OCI-LY1 (cell line): ENCODE data around the gene CCL2.

Source experiments
- H2AFZ ChIP-seq: fragments of 200-600 bp; sonication (generic), shearing (Covaris generic); 2 replicates; pipeline ENCODE4 v1.6.0; 2014; ENCODE audit warnings: antibody characterized with exemption, mild to moderate bottlenecking, low read length
- H3F3A ChIP-seq: fragments of 200-600 bp; sonication (generic), shearing (Covaris generic); 2 replicates; pipeline ENCODE4 v1.6.0; 2014; ENCODE audit warnings: mild to moderate bottlenecking, antibody characterized with exemption, low read length, moderate library complexity; ENCODE audit not compliant: insufficient read depth
- H3K27ac ChIP-seq: fragments of 200-600 bp; sonication (generic); 2 replicates; pipeline ENCODE4 v1.5.1; 2014; ENCODE audit warnings: low read length, mixed run types, mild to moderate bottlenecking, low read depth; ENCODE audit not compliant: poor library complexity, severe bottlenecking
- H3K27me3 ChIP-seq: fragments of 200-600 bp; sonication (generic); 2 replicates; pipeline ENCODE4 v1.6.0; 2014; ENCODE audit warnings: antibody characterized with exemption, mild to moderate bottlenecking, low read length, moderate library complexity; ENCODE audit not compliant: insufficient read depth
- H3K36me3 ChIP-seq: fragments of 200-600 bp; sonication (generic); 2 replicates; pipeline ENCODE4 v1.6.1; 2014; ENCODE audit warnings: mild to moderate bottlenecking, antibody characterized with exemption, low read length, moderate library complexity, mixed read lengths; ENCODE audit not compliant: insufficient read depth
- H3K4me1 ChIP-seq: fragments of 200-600 bp; sonication (generic); 2 replicates; pipeline ENCODE4 v1.5.1; 2014; ENCODE audit warnings: mild to moderate bottlenecking, low read length, moderate library complexity; ENCODE audit not compliant: insufficient read depth, severe bottlenecking
- H3K4me2 ChIP-seq: fragments of 200-600 bp; sonication (generic), shearing (Covaris generic); 2 replicates; pipeline ENCODE4 v1.6.1; 2014; ENCODE audit warnings: low read length
- H3K4me3 ChIP-seq: fragments of 200-600 bp; sonication (generic); 2 replicates; pipeline ENCODE4 v1.5.1; 2014; ENCODE audit warnings: low read length, low read depth, mild to moderate bottlenecking, mixed read lengths; ENCODE audit not compliant: poor library complexity, severe bottlenecking
- H3K79me2 ChIP-seq: fragments of 200-600 bp; shearing (Covaris generic); 2 replicates; pipeline ENCODE4 v1.6.1; 2016; ENCODE audit warnings: mixed run types, low read length, mixed read lengths; ENCODE audit not compliant: insufficient read depth
- H3K9ac ChIP-seq: fragments of 200-600 bp; sonication (generic), shearing (Covaris generic); 2 replicates; pipeline ENCODE4 v1.6.1; 2014; ENCODE audit warnings: mild to moderate bottlenecking, low read length, mixed read lengths
- H3K9me2 ChIP-seq: fragments of 200-600 bp; sonication (generic), shearing (Covaris generic); 2 replicates; pipeline ENCODE4 v1.6.1; 2014; ENCODE audit warnings: low read depth, mild to moderate bottlenecking, low read length, mixed read lengths
- H3K9me3 ChIP-seq: fragments of 200-600 bp; shearing (Covaris generic); 2 replicates; pipeline ENCODE4 v1.6.1; 2014; ENCODE audit warnings: low read length, mixed read lengths
- H4K20me1 ChIP-seq: fragments of 200-600 bp; sonication (generic), shearing (Covaris generic); 2 replicates; pipeline ENCODE4 v1.6.0; 2016; ENCODE audit warnings: mild to moderate bottlenecking, low read length; ENCODE audit not compliant: insufficient read depth
- EZH2 ChIP-seq: fragments of 200-600 bp; sonication (generic), shearing (Covaris generic); IDR thresholded peaks from 2 replicates; pipeline ENCODE4 v1.8.0; 2017; ENCODE audit warnings: borderline replicate concordance, mixed run types, mild to moderate bottlenecking, antibody characterized with exemption, low read length, moderate library complexity, mixed read lengths
- TF ChIP-seq, protein P1 (sequence below): fragments of 200-600 bp; sonication (generic), shearing (Covaris generic); IDR thresholded peaks from 2 replicates; pipeline ENCODE4 v1.5.1; 2017; ENCODE audit warnings: mild to moderate bottlenecking, antibody characterized with exemption, low read length, moderate library complexity, mixed read lengths

CCL2 gene

DNA sequence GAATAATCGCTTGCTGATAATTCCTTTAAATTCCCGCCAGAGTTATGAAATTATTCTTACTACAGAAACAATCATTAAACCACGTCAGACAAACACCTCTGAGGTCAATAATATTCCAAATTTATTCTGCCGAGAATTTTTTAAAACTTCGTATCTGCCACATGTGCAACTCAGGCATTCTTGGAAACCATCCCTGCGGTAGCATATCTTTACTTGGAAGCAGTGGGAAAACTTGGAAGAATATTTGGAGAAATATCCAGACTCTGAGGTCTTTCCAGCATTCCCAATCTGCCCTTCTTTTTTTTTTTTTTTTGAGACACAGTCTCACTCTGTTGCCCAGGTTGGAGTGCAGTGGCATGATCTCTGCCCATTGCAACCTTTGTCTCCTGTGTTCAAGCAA lies 28.5 kb downstream of the CCL2 start:
- Histone ChIP-seq H3K36me3 (no peaks in the 10 kb centered on the region), H3K4me2 (no peak overlapping the region), H3K4me1 (no peaks in the 10 kb centered on the region), H2AFZ (no peak overlapping the region), H3K9me2 (no peaks in the 10 kb centered on the region), H3K4me3 (no peak overlapping the region), H4K20me1 (no peaks in the 10 kb centered on the region), H3F3A (no peaks in the 10 kb centered on the region), H3K9me3 (no peaks in the 10 kb centered on the region), H3K9ac (no peak overlapping the region), H3K27me3 (no peaks in the 10 kb centered on the region), H3K27ac (no peak overlapping the region), H3K79me2 (no peaks in the 10 kb centered on the region)
- TF ChIP-seq EZH2: no peak
- TF ChIP-seq, protein P1, sequence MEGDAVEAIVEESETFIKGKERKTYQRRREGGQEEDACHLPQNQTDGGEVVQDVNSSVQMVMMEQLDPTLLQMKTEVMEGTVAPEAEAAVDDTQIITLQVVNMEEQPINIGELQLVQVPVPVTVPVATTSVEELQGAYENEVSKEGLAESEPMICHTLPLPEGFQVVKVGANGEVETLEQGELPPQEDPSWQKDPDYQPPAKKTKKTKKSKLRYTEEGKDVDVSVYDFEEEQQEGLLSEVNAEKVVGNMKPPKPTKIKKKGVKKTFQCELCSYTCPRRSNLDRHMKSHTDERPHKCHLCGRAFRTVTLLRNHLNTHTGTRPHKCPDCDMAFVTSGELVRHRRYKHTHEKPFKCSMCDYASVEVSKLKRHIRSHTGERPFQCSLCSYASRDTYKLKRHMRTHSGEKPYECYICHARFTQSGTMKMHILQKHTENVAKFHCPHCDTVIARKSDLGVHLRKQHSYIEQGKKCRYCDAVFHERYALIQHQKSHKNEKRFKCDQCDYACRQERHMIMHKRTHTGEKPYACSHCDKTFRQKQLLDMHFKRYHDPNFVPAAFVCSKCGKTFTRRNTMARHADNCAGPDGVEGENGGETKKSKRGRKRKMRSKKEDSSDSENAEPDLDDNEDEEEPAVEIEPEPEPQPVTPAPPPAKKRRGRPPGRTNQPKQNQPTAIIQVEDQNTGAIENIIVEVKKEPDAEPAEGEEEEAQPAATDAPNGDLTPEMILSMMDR: no peak

DNA sequence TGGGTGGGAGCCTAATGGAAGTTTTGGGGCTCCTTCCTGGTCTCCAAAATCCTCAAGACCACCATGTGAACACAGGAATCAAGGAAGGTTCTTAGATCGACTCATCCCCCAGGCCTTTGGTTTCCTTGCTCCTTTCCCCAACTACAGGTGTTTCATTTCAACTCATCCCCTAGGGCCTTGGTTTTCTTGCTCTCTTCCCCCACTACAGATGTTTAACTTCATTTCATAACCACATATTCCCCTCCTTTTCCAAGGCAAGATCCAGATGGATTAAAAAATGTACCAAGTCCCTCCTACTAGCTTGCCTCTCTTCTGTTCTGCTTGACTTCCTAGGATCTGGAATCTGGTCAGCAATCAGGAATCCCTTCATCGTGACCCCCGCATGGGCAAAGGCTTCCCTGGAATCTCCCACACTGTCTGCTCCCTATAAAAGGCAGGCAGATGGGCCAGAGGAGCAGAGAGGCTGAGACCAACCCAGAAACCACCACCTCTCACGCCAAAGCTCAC lies 30.3 kb downstream of the CCL2 start, which contains the start of gene CCL11:
CCL11 (plus strand) TSS at position 457 of the 507 bp plus-strand sequence. CDS start 67 bp downstream, outside the sequence.
- Histone ChIP-seq H3K27me3 (no peaks in the 10 kb centered on the region), H3F3A (no peaks in the 10 kb centered on the region), H3K4me1 (no peaks in the 10 kb centered on the region), H3K9me2 (no peaks in the 10 kb centered on the region), H3K4me3 (no peak within 1 kb of the TSS), H3K36me3 (no peaks in the 10 kb centered on the region), H3K79me2 (no peaks in the 10 kb centered on the region), H3K9me3 (no peaks in the 10 kb centered on the region), H3K9ac (no peak within 1 kb of the TSS), H2AFZ (no peak within 1 kb of the TSS), H3K27ac (no peak within 1 kb of the TSS), H4K20me1 (no peaks in the 10 kb centered on the region), H3K4me2 (no peak within 1 kb of the TSS)
- TF ChIP-seq EZH2: no peak

DNA sequence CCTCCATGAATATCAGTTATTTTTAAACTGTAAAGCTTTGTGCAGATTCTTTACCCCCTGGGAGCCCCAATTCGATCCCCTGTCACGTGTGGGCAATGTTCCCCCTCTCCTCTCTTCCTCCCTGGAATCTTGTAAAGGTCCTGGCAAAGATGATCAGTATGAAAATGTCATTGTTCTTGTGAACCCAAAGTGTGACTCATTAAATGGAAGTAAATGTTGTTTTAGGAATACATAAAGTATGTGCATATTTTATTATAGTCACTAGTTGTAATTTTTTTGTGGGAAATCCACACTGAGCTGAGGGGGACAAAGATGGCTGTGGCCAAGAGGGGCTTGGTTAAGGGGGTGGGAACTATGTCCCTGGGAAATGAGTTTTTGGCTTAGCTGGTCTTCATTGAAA lies 32.8 kb downstream of the CCL2 start:
- Histone ChIP-seq H3K4me3 (no peak overlapping the region), H3K9me3 (no peaks in the 10 kb centered on the region), H3K27ac (no peak overlapping the region), H3K9ac (no peak overlapping the region), H3F3A (no peaks in the 10 kb centered on the region), H3K27me3 (no peaks in the 10 kb centered on the region), H3K79me2 (no peaks in the 10 kb centered on the region), H3K4me2 (no peak overlapping the region), H3K36me3 (no peaks in the 10 kb centered on the region), H4K20me1 (no peaks in the 10 kb centered on the region), H3K9me2 (no peaks in the 10 kb centered on the region), H3K4me1 (no peaks in the 10 kb centered on the region), H2AFZ (no peak overlapping the region)
- no peak for TF ChIP-seq EZH2

DNA sequence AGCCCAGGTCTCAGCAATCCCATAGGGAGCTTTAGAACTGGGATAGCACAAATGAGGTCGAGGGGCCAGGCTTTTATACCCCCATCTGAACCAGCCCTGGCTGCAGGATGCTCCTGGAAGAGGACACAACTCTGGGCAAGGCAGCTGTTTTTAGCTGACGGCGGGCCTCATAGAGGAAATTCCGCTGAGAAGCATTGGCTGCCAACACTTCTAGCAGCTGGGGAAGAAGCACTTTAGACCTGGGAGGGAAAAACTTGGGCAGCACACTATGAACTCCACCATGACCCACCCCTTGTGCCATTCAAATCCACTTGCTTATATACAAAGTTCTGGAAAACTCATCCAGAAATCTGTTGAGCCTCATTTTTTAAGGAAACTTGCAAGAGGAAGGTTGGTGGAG lies 35.5 kb downstream of the CCL2 start:
- Histone ChIP-seq H3K4me3 (no peak overlapping the region), H4K20me1 (no peaks in the 10 kb centered on the region), H3K4me1 (no peaks in the 10 kb centered on the region), H3K4me2 (no peak overlapping the region), H3K36me3 (no peaks in the 10 kb centered on the region), H3K9me2 (no peaks in the 10 kb centered on the region), H3K9ac (no peak overlapping the region), H3K9me3 (no peaks in the 10 kb centered on the region), H3K27ac (no peak overlapping the region), H2AFZ (no peak overlapping the region), H3K27me3 (no peaks in the 10 kb centered on the region), H3K79me2 (no peaks in the 10 kb centered on the region), H3F3A (no peaks in the 10 kb centered on the region)
- TF ChIP-seq EZH2: no peak
- TF ChIP-seq, protein P1: no peak
